WERI-Rb-1 (cell line): ENCODE data around the gene SASH1.

Experiments used
- DNase-seq: peaks from one replicate; pipeline ENCODE4 v3.0.0-alpha.2; 2020
- H3K27ac ChIP-seq: fragments of 250-450 bp; sonication (Bioruptor Pico); 2 replicates; pipeline ENCODE4 v1.5.1; 2020; ENCODE audit warnings: mild to moderate bottlenecking, moderate library complexity
- H3K27me3 ChIP-seq: fragments of 250-450 bp; sonication (Bioruptor Pico); 2 replicates; pipeline ENCODE4 v1.5.1; 2021; ENCODE audit warnings: mild to moderate bottlenecking, low read depth, moderate library complexity; ENCODE audit not compliant: insufficient read depth, severe bottlenecking
- H3K36me3 ChIP-seq: fragments of 250-450 bp; sonication (Bioruptor Pico); 2 replicates; pipeline ENCODE4 v1.5.1; 2020; ENCODE audit warnings: mild to moderate bottlenecking, moderate library complexity
- H3K4me3 ChIP-seq: 2 replicates; pipeline ENCODE4 v1.5.1; 2011; ENCODE audit warnings: low read depth, mild to moderate bottlenecking, control low read depth, low read length
- H3K9me3 ChIP-seq: fragments of 250-450 bp; sonication (Bioruptor Pico); 2 replicates; pipeline ENCODE4 v1.5.1; 2021; ENCODE audit warnings: mild to moderate bottlenecking, moderate library complexity; ENCODE audit not compliant: severe bottlenecking
- TF ChIP-seq, protein P1 (sequence below): IDR thresholded peaks from 2 replicates; pipeline ENCODE4 v1.5.1; 2011; ENCODE audit warnings: low read depth, mild to moderate bottlenecking, control low read depth, inconsistent platforms, low read length

SASH1 gene

DNA sequence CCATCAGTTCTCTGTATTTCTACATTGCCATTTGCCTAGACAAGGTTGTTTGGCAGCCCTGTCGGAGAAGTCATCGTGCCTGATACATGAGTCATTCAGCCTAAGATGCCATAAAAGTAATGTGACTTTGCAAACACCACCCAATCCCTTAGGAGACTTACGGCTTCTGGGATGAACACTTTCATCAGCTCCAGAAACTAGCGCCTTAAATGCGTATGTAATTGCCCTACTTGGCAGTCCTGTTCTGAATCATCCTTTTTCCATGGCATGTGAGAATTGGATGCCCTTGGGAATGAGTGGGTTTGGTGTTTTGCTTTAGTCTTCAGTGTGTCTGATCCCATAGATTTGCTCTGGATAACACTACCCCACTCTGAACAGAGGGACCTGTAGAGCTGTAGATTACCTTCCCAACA is 158.5 kb downstream of the SASH1 start:
- H3K36me3 ChIP-seq, result peaks cover 4% of the 10 kb centered on the region
- no peak for DNase-seq
- H3K4me3 ChIP-seq, result no peak overlapping the region
- no peak overlapping the region for H3K27ac ChIP-seq
- no peaks in the 10 kb centered on the region for H3K9me3 ChIP-seq
- H3K27me3 ChIP-seq, result no peaks in the 10 kb centered on the region
- TF ChIP-seq, protein P1, sequence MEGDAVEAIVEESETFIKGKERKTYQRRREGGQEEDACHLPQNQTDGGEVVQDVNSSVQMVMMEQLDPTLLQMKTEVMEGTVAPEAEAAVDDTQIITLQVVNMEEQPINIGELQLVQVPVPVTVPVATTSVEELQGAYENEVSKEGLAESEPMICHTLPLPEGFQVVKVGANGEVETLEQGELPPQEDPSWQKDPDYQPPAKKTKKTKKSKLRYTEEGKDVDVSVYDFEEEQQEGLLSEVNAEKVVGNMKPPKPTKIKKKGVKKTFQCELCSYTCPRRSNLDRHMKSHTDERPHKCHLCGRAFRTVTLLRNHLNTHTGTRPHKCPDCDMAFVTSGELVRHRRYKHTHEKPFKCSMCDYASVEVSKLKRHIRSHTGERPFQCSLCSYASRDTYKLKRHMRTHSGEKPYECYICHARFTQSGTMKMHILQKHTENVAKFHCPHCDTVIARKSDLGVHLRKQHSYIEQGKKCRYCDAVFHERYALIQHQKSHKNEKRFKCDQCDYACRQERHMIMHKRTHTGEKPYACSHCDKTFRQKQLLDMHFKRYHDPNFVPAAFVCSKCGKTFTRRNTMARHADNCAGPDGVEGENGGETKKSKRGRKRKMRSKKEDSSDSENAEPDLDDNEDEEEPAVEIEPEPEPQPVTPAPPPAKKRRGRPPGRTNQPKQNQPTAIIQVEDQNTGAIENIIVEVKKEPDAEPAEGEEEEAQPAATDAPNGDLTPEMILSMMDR, result no peak

DNA sequence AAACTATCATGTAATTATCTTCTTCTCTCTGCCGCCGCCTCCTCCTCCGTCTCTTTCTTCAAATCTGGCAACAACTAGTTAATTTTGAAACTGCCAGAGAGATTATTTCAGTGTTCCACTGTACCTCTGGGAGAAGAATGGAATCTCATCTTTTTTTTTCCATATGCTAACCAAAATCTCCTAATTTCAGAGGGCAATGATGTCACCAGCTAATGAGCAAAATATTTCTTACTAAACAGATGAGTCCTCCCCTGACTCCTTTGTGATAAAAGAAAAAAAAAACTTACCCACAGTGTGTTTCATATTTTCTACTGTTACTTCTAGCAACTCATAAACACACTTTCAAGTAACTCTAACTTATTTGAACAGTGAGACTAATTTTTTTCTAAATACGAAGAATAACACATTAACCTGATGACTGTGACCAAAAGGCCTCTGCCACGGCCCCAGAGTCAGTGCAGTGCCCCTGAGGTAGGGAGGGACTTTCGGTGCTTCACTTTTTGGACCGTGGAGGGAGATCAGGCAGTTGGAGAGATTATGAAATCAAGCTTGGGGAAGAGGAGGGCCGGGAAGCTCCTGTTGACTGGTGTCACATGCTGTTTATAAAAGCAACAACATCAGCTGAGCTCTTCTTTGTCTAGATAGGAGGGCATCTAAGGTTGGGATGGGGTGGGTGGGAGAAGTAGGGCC is 159.6 kb downstream of the SASH1 start:
- H3K4me3 ChIP-seq, result no peak overlapping the region
- H3K9me3 ChIP-seq, result no peaks in the 10 kb centered on the region
- no peaks in the 10 kb centered on the region for H3K27me3 ChIP-seq
- TF ChIP-seq, protein P1, result no peak
- DNase-seq, result no peak
- no peak overlapping the region for H3K27ac ChIP-seq
- H3K36me3 ChIP-seq, result peaks cover 4% of the 10 kb centered on the region

DNA sequence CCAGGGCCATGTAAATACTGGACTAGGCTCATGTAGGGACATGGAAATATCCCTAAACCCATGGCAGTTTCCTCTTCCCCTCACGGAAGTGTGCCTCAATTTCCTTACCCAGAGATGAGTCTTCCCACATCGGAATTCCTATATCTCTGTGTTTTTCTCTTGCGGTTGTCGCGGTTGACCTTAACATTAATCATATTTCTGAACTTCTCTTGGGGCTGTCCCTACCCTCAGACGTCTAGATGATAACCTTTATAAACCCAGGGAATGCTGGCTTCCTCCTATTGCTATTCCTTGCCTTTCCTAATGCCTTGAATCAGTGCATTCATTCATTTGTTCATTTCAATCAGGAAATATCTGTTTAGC is 160.1 kb downstream of the SASH1 start:
- no peaks in the 10 kb centered on the region for H3K9me3 ChIP-seq
- DNase-seq, result no peak
- H3K4me3 ChIP-seq, result no peak overlapping the region
- H3K27ac ChIP-seq, result no peak overlapping the region
- no peaks in the 10 kb centered on the region for H3K27me3 ChIP-seq
- peaks cover 4% of the 10 kb centered on the region for H3K36me3 ChIP-seq
- TF ChIP-seq, protein P1, result no peak

DNA sequence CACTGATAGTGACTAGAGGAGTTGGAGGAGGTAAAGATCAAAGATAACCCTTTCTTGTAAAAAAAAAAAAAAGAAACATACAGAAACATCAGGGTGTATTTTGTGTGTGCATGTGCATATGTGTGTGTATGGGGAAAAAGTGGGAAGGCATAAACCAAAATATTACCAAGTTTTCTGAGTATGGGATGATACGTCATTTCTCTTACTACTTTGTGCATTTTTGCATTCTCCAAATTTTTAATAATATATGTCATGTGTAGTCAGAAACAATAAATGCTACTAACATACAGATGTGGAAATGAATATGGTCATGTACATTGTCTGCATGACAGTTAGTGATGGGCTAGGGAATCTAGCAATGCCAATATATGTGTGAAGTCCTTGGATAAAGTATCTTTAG is 161.1 kb downstream of the SASH1 start:
- Histone ChIP-seq H3K9me3 (no peaks in the 10 kb centered on the region), H3K4me3 (no peak overlapping the region), H3K27ac (no peak overlapping the region), H3K27me3 (no peaks in the 10 kb centered on the region), H3K36me3 (peaks cover 4% of the 10 kb centered on the region)
- TF ChIP-seq, protein P1, result no peak
- no peak for DNase-seq

DNA sequence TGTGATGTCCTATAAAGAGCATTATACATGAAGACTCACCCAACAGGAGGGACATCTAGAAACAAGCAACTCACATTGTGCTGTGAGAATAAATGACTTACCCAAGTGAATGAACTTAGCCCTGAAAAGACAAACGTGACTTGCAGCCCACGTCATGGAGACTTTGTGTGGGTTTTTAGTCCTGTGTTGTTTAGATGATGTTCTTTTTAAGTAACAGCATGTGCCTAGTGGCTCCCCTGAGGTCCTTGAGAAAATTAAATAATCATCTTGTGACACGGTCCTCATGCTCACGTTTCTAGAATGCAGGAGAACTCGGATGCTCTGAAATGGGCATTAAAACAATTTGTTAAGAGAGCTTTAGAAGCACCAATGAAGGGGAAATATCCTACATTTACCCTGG is 165.1 kb downstream of the SASH1 start:
- Histone ChIP-seq H3K4me3 (no peak overlapping the region), H3K27me3 (no peaks in the 10 kb centered on the region), H3K9me3 (no peaks in the 10 kb centered on the region), H3K27ac (no peak overlapping the region), H3K36me3 (no peaks in the 10 kb centered on the region)
- TF ChIP-seq, protein P1, result no peak
- no peak for DNase-seq
